Hepatocyte (in vitro differentiated cells): ENCODE measurements around the gene ERBB4. TPM values are rescaled to one million over a fixed set of nuclear protein-coding genes. Genes with fewer than 3 reads are reported as not detected.

Experiments used
- DNase-seq: peaks from one replicate; pipeline ENCODE4 v3.0.0-alpha.2; 2016; ENCODE audit warnings: low spot score
- H2AFZ ChIP-seq: fragments of 200-600 bp; sonication (generic); 2 replicates; pipeline ENCODE4 v1.6.0; 2016; ENCODE audit warnings: antibody characterized with exemption, mild to moderate bottlenecking
- H3K27ac ChIP-seq: fragments of 200-600 bp; sonication (generic); 2 replicates; pipeline ENCODE4 v1.5.1; 2016; ENCODE audit warnings: mild to moderate bottlenecking
- H3K27me3 ChIP-seq: fragments of 200-600 bp; sonication (generic); 2 replicates; pipeline ENCODE4 v1.6.1; 2016
- H3K36me3 ChIP-seq: fragments of 200-600 bp; sonication (generic); replicated peaks from 2 replicates; pipeline ENCODE4 v1.5.1; 2016; ENCODE audit warnings: low read depth; ENCODE audit not compliant: insufficient read depth
- H3K4me1 ChIP-seq: fragments of 200-600 bp; sonication (generic); 2 replicates; pipeline ENCODE4 v1.5.1; 2016; ENCODE audit warnings: mild to moderate bottlenecking, moderate library complexity; ENCODE audit not compliant: insufficient read depth
- H3K4me2 ChIP-seq: fragments of 200-600 bp; sonication (generic); 2 replicates; pipeline ENCODE4 v1.6.0; 2016
- H3K4me3 ChIP-seq: fragments of 200-600 bp; sonication (generic); 2 replicates; pipeline ENCODE4 v1.5.1; 2016; ENCODE audit warnings: mild to moderate bottlenecking
- H3K79me2 ChIP-seq: fragments of 200-600 bp; sonication (generic); 2 replicates; pipeline ENCODE4 v1.6.0; 2017; ENCODE audit warnings: mild to moderate bottlenecking
- H3K9me2 ChIP-seq: fragments of 200-600 bp; sonication (generic); replicated peaks from 2 replicates; pipeline ENCODE4 v1.6.0; 2017; ENCODE audit warnings: mild to moderate bottlenecking; ENCODE audit not compliant: insufficient read depth
- H3K9me3 ChIP-seq: fragments of 200-600 bp; sonication (generic); 2 replicates; pipeline ENCODE4 v1.5.1; 2016; ENCODE audit warnings: low read depth, mild to moderate bottlenecking
- H4K20me1 ChIP-seq: fragments of 200-600 bp; sonication (generic); 2 replicates; pipeline ENCODE4 v1.6.0; 2016; ENCODE audit warnings: mild to moderate bottlenecking; ENCODE audit not compliant: insufficient read depth, poor library complexity, severe bottlenecking
- CTCF ChIP-seq: fragments of 200-600 bp; sonication (generic); IDR thresholded peaks from 2 replicates; pipeline ENCODE4 v1.5.1; 2016; ENCODE audit warnings: antibody characterized with exemption, mild to moderate bottlenecking; ENCODE audit not compliant: poor library complexity
- EZH2 ChIP-seq: fragments of 200-600 bp; sonication (generic); IDR thresholded peaks from 2 replicates; pipeline ENCODE4 v1.6.1; 2016; ENCODE audit warnings: antibody characterized with exemption, mild to moderate bottlenecking, borderline replicate concordance
- EZH2phosphoT487 ChIP-seq: fragments of 200-600 bp; sonication (generic); IDR thresholded peaks from one replicate; pipeline ENCODE4 v1.6.1; 2018; ENCODE audit warnings: antibody characterized with exemption, mild to moderate bottlenecking, low read depth, moderate library complexity; ENCODE audit not compliant: unreplicated experiment, severe bottlenecking
- WGBS: methylation state at CpG from one replicate; pipeline ENCODE4 v1.1.6; 2016; ENCODE audit warnings: low lambda C conversion rate; ENCODE audit errors: missing lambda C conversion rate; 5-methylcytosine and 5-hydroxymethylcytosine counted together
- polyA plus RNA-seq: library from polyadenylated mRNA; unstranded; fragments of >200 nt; fragmentation: Nextera tagmentation; extraction: Ambion mirVana; gene quantifications from 2 replicates; pipeline ENCODE4 v1.2.1, GENCODE V29; 2016
- total RNA-seq: library from RNA; depleted of rRNA; stranded (reverse); fragments of >200 nt; gene quantifications from 2 replicates; pipeline ENCODE4 v1.2.3, GENCODE V29; 2014

Gene ERBB4
- total and polyA plus RNA-seq, 2 experiments from 2014 or later = 3.4 to 3.9 TPM

- Histone ChIP-seq H3K27me3 (no peaks in the 10 kb centered on the region), H4K20me1 (no peaks in the 10 kb centered on the region), H3K79me2 (no peaks in the 10 kb centered on the region), H3K4me2 (no peak overlapping the region), H3K4me1 (no peaks in the 10 kb centered on the region), H3K27ac (no peak overlapping the region), H3K9me3 (no peaks in the 10 kb centered on the region), H2AFZ (no peak overlapping the region), H3K36me3 (no peaks in the 10 kb centered on the region), H3K4me3 (no peak overlapping the region), H3K9me2 (no peaks in the 10 kb centered on the region)
- no peak for DNase-seq
- TF ChIP-seq EZH2 = no peak
- TF ChIP-seq CTCF = no peak
- TF ChIP-seq EZH2phosphoT487 = no peak
These were observed 184.2 kb downstream of the ERBB4 start for GRCh38 chr2:212354382-212354781.

DNA sequence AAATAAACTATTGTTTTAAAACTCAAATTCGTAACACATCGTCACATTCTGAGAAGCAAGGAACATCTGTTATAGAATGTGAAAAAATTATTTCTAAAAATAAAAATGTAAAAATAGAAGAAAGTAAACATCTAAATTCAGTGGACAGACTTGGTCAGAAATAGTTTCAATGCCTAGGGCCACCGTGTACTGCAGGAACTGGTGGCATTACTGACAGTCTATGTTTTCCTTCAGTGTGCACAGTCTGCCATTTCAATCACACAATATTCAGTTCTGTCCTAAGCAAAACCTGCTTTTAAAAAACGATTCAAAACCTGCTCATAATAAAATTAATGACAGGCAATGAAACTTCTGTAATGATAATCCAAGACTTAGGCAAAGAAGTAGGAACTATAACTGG lies 190.1 kb downstream of the ERBB4 start:
- Histone ChIP-seq H3K27ac (no peak overlapping the region), H3K9me3 (no peaks in the 10 kb centered on the region), H3K4me2 (no peak overlapping the region), H3K4me3 (no peak overlapping the region), H3K4me1 (no peaks in the 10 kb centered on the region), H4K20me1 (no peaks in the 10 kb centered on the region), H2AFZ (no peak overlapping the region), H3K27me3 (no peaks in the 10 kb centered on the region), H3K9me2 (no peaks in the 10 kb centered on the region), H3K79me2 (no peaks in the 10 kb centered on the region), H3K36me3 (no peaks in the 10 kb centered on the region)
- no peak for DNase-seq
- WGBS = 76% methylated on average over 4 of the region's 4 CpGs
- TF ChIP-seq EZH2phosphoT487 (no peak), EZH2 (no peak), CTCF (no peak)

DNA sequence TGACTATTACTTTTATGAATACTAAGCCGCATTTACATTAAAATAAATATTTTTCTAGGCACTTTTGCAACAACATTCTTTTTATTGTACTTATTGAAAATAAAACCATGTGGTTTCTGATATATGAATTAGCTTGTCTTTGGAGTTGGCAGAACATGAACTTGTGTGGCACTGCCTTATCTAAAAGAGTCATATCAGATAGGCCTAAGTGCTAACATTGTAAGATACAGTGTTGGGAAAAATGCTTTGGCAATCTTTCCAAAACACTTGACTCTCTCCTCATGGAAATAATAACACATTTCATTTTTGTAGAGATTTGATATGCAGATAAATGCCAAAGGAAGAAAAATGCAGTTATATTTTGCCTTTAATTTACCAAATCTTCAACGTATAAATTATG lies 191.7 kb downstream of the ERBB4 start:
- Histone ChIP-seq H3K4me1 (no peaks in the 10 kb centered on the region), H3K36me3 (no peaks in the 10 kb centered on the region), H3K4me2 (no peak overlapping the region), H3K9me3 (no peaks in the 10 kb centered on the region), H3K79me2 (no peaks in the 10 kb centered on the region), H4K20me1 (no peaks in the 10 kb centered on the region), H3K4me3 (no peak overlapping the region), H3K27me3 (no peaks in the 10 kb centered on the region), H2AFZ (no peak overlapping the region), H3K9me2 (no peaks in the 10 kb centered on the region), H3K27ac (no peak overlapping the region)
- no peak for DNase-seq
- WGBS = 64% methylated on average over 2 of the region's 2 CpGs
- TF ChIP-seq EZH2 (no peak), CTCF (no peak), EZH2phosphoT487 (no peak)

DNA sequence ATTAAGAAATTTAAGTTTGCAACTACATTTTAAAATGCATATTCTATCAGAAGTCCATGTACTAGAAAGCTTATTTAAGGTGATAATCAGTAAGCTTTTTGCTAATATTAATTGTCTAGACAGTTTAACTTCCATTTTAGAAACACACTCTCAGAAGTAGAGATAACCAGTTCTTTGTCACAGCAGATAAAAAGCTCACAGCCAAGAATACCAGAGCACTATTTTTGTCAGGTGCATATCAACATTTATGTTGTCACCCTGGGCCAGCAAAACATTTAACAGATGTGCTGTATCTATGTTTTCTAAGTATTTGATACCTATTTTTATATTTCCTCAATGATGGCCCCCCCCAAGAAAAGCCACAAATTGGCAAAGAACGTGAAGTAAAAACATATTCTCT lies 192.6 kb downstream of the ERBB4 start:
- DNase-seq = no peak
- 3% methylated on average over 1 of the region's 1 CpG for WGBS
- Histone ChIP-seq H3K27ac (no peak overlapping the region), H4K20me1 (no peaks in the 10 kb centered on the region), H3K9me2 (no peaks in the 10 kb centered on the region), H3K27me3 (no peaks in the 10 kb centered on the region), H2AFZ (no peak overlapping the region), H3K4me2 (no peak overlapping the region), H3K4me1 (no peaks in the 10 kb centered on the region), H3K36me3 (no peaks in the 10 kb centered on the region), H3K9me3 (no peaks in the 10 kb centered on the region), H3K79me2 (no peaks in the 10 kb centered on the region), H3K4me3 (no peak overlapping the region)
- TF ChIP-seq EZH2phosphoT487 (no peak), EZH2 (no peak), CTCF (no peak)
